ENCODE results near the gene CSTF2T.

Gene CSTF2T, protein sequence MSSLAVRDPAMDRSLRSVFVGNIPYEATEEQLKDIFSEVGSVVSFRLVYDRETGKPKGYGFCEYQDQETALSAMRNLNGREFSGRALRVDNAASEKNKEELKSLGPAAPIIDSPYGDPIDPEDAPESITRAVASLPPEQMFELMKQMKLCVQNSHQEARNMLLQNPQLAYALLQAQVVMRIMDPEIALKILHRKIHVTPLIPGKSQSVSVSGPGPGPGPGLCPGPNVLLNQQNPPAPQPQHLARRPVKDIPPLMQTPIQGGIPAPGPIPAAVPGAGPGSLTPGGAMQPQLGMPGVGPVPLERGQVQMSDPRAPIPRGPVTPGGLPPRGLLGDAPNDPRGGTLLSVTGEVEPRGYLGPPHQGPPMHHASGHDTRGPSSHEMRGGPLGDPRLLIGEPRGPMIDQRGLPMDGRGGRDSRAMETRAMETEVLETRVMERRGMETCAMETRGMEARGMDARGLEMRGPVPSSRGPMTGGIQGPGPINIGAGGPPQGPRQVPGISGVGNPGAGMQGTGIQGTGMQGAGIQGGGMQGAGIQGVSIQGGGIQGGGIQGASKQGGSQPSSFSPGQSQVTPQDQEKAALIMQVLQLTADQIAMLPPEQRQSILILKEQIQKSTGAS

GRCh38 chr10:51699475-51700227, at the start of gene CSTF2T:
CSTF2T (minus strand) TSS chr10:51699595; CDS start chr10:51699549, 46 bp downstream.
- peak; percentile 88 for DNase-seq

GRCh38 chr10:51748959-51749358, 49.6 kb upstream of the CSTF2T start:
- no peak for DNase-seq

GRCh38 chr10:51747216-51747615, 47.8 kb upstream of the CSTF2T start:
- no peak for DNase-seq

- DNase-seq, result no peak
Observed at GRCh38 chr10:51745397-51745796, 46.0 kb upstream of the CSTF2T start.

DNA sequence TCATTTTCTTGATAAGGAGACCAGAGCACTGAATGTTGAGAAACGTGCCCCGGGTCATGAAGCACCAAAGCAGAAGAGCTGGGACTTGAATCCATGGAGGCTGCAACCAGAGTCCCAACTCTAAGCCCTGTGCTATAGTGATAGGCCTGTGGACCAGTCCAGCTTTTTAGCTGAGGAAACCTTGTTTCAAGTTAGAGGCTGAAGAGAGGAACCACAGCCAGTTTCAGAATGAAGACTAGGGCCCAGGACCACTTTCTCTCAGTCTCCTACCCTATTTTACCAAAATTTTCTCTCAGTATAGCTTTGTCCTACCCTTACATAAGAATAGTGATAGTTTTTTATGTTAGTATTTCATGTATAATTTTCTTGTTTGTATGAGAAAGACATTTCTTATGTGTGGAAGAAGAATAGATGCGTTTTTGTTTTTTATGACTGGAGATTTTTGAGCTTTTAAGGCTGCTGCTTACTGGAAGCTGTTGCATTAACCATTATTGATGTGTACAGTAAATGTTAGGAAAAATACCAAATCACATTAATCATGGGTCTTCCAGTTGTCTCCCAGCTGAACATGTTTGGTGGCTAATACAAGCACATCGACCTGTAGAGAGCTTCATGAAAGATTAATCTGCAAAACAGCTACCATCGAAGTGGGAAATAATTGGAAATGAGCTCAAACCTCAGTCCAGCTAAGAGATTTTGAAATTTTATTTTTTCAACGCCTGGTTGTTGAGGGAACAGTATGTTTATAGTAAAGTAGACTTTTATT, 45.0 kb upstream of the CSTF2T start:
- DNase-seq, result no peak

- no peak for DNase-seq
Observed at GRCh38 chr10:51743146-51743545, 43.8 kb upstream of the CSTF2T start.

DNA sequence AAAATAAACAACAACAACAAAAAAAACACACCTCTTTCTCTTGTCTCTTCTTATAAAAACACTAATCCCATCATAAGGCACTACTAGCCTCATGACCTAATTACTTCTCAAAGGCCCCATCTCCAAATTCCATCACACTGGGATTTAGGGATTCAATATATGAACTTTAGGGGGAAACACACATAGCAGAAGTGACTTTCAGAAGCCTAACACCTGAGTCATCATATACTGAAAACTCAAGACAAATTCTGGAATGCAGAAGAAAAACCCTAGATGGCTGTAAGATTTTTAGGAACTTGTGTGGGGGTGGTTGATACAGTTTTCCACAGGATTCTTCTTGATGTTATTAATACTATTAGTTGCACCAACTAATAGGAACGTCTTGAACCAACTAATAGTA, 33.7 kb upstream of the CSTF2T start:
- DNase-seq, result no peak

DNA sequence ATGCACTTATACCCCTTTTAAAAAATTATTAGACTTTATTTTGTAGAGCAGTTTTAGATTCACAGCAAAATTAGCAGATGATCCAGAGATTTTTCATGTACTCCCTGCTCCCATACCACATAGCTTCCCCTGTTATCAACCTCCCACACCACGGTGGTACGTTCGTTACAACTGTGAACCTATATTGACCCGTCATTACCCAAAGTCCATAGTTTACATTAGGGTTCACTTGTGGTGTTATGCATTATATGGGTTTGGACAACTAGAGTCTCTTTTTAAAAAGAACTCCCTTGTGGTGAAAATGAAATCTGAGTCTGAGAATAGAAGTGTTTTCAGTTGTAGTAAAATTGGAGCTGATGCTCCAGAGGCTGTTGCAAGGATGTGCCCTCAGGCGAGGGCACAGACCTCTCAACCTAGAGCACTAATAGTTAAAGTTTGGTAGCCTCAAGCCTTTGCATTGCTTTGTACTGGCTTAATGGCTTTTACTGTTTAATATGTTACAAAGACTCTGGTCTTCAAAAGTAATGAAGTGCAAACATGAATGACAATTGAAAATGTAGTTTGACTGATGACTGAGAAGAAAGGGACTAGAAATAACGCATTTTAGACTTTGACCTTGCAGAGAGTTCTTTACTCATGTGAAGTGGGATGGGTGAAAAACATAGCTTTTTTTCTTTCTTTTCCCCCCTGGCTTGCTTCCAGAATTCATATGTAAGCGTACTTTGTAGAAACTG, 30.6 kb upstream of the CSTF2T start:
- DNase-seq, result no peak

- no peak for DNase-seq
Observed at GRCh38 chr10:51724038-51724437, 24.6 kb upstream of the CSTF2T start.

- DNase-seq, result no peak
Observed at GRCh38 chr10:51718804-51719291, 19.5 kb upstream of the CSTF2T start.

GRCh38 chr10:51716981-51717380, 17.6 kb upstream of the CSTF2T start:
- DNase-seq, result no peak

GRCh38 chr10:51711519-51711891, 12.1 kb upstream of the CSTF2T start:
- no peak for DNase-seq

DNA sequence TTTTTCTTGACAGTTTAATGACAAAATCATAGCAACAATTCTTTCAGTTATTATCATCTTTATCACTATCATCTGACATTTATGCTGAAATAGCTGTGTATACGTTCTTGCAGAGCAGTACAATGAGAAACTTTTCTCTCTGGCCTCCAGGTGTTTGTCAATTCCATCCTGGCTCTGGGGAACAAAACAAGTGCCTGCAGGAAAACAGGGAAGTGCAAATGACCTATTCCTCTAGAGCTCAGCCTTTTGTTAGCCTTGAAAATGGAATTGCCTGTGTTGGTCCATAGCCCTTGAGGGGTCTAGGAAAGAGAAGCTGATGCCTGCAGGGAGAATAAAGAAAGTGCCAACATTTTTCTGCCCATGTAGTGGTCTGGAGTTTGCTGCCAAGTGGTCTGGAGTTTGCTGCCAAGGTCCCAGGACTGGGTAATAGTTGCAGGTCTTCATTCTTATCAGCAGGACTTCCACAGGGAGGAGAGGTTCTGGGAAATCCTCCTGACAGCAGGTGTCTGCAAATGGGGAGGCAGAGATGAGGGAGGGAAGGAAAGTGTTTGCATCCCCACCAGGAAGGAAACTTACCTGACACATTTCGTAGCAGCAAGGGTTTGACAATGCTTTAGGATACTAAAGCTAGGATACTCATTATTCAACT, 10.1 kb upstream of the CSTF2T start:
- DNase-seq, result no peak

DNA sequence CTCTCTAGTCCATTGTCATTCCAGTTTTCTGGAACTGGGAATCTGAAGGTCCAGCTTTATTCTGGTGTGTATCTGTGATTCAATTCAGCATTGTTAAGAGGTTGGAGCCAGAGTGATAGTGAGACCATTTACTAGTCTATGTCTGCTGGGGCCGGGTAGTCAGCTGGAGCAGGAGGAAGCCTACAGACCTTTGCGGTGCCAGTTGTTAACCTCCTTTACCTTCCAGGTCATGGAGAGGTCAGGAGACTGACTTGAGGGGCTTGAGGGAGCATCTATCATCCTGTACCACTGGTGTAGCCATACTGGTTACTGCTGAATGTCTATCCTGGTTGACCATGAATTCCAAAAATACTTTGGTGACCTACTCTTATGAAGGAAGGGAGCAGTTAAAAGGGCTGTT, 9.2 kb upstream of the CSTF2T start:
- no peak for DNase-seq

GRCh38 chr10:51707821-51708424, 8.5 kb upstream of the CSTF2T start:
- DNase-seq, result no peak

GRCh38 chr10:51707392-51707791, 8.0 kb upstream of the CSTF2T start:
- no peak for DNase-seq

DNA sequence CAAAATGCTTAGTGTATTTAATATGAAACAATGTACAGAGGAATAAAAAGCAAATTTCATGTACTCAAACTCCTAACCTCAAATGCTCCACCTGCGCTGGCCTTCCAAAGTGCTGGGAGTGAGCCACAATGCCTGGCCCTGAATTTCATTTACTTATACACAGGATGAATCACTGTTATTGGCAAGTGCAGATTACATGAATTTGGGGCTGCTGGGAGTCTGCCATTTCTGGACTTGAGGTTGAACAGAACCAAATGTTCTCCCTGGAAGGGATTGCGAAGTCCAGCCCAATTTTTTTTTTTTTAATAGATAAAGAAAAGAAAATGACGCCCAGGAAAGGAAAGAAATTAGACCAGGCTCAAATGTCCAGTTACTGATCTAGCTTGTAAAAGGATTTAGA, 6.8 kb upstream of the CSTF2T start:
- DNase-seq, result no peak

- no peak for DNase-seq
Observed at GRCh38 chr10:51705774-51706173, 6.4 kb upstream of the CSTF2T start.

DNA sequence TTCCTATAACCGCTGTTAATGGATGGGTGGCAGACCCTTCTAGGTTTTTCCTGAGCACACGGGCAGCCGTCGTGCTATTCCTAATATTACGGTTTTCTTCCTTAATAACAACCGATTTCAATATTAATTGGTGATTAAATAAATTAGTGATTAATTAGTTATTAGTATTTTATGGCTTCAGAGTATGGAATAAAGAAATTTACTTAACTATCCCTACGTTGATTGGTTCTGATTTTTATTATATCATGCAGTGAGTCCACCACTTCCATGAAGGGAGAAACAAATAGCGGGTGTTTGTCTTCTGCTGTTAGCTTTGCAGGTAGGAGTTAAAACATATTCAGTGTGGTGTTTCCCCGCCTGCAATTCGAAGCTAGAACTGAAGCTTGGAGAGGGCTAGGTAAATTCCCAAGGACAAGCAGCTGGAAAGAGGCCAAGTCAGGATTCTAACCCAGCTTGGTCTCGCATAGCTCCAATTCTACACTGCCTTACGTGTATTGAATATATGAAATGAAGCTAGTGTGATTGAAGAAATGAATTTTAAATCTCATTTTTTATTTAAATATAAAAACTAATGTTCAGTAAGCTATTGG, 928 bp upstream of the CSTF2T start:
- no peak for DNase-seq

GRCh38 chr10:51699145-51699474, 285 bp downstream of the CSTF2T start:
- no peak for DNase-seq

- DNase-seq, result no peak
Observed at GRCh38 chr10:51698473-51699063, 827 bp downstream of the CSTF2T start.

Data from CD4-positive, alpha-beta T cell treated with Interferon gamma for 1 hour (primary cell).